ENCODE measurements around the gene ASTN2.

Gene ASTN2

GRCh38 chr9:116547729-116548426, 867.0 kb downstream of the ASTN2 start:
- TF ChIP-seq Cebpa-rat (IDR thresholded peaks at IDR 0.05), result no peak
- Histone ChIP-seq H4K20me1 (no peaks in the 10 kb centered on the region; a peak in 2 of 22 replicates), H3K27me3 (no peaks in the 10 kb centered on the region), H3K9me3 (replicated peaks in 1 of 11) (no peaks in the 10 kb centered on the region), H3K4me3 (no peak overlapping the region), H3K4me2 (peak overlapping the region; percentile 53 to 79 (median 66); a peak in 19 of 22 replicates), H3K9ac (peak overlapping the region in 3 of 11 experiments; percentile 18 to 40 (median 21); a peak in 2 of 22 replicates), H3K27ac (peak overlapping the region in 8 of 11 experiments; percentile 38 to 85 (median 78); a peak in 15 of 22 replicates), H3K36me3 (no peaks in the 10 kb centered on the region), H3K4me1 (peaks cover 45 to 80% (median 68%) of the 10 kb centered on the region in 10 experiments)

- no peaks in the 10 kb centered on the region for H3K9me3 ChIP-seq (replicated peaks in 1 of 11)
- H4K20me1 ChIP-seq, result no peaks in the 10 kb centered on the region; a peak in 2 of 22 replicates
- H3K4me3 ChIP-seq, result no peak overlapping the region
- peak overlapping the region in 5 of 11 experiments; percentile 7 to 79 (median 66); a peak in 8 of 22 replicates for H3K4me2 ChIP-seq
- peaks cover 45 to 80% (median 68%) of the 10 kb centered on the region in 10 experiments for H3K4me1 ChIP-seq
- no peaks in the 10 kb centered on the region for H3K36me3 ChIP-seq
- no peaks in the 10 kb centered on the region for H3K27me3 ChIP-seq
- H3K9ac ChIP-seq, result no peak overlapping the region
- H3K27ac ChIP-seq, result peak overlapping the region in 4 of 11 experiments; percentile 67 to 85 (median 82); a peak in 7 of 22 replicates
- TF ChIP-seq Cebpa-rat (IDR thresholded peaks at IDR 0.05), result no peak
Measured at GRCh38 chr9:116546711-116547581, 867.9 kb downstream of the ASTN2 start.

- no peak for TF ChIP-seq Cebpa-rat (IDR thresholded peaks at IDR 0.05)
- Histone ChIP-seq H4K20me1 (no peaks in the 10 kb centered on the region; a peak in 1 of 22 replicates), H3K27ac (peak overlapping the region in 6 of 11 experiments; percentile 2 to 52 (median 28); a peak in 6 of 22 replicates), H3K4me1 (peaks cover 34 to 68% (median 57%) of the 10 kb centered on the region in 10 experiments), H3K36me3 (no peaks in the 10 kb centered on the region), H3K4me3 (no peak overlapping the region), H3K9ac (no peak overlapping the region), H3K9me3 (replicated peaks in 1 of 11) (no peaks in the 10 kb centered on the region), H3K27me3 (no peaks in the 10 kb centered on the region), H3K4me2 (peak overlapping the region in 10 of 11 experiments; percentile 21 to 64 (median 46); a peak in 18 of 22 replicates)
Measured at GRCh38 chr9:116544896-116545295, 870.0 kb downstream of the ASTN2 start.

GRCh38 chr9:116543731-116544400, 871.0 kb downstream of the ASTN2 start:
- H3K36me3 ChIP-seq, result no peaks in the 10 kb centered on the region
- H3K4me1 ChIP-seq, result peaks cover 24 to 59% (median 46%) of the 10 kb centered on the region in 10 experiments
- no peak overlapping the region for H3K27ac ChIP-seq
- H3K9me3 ChIP-seq (replicated peaks in 1 of 11), result no peaks in the 10 kb centered on the region
- H3K27me3 ChIP-seq, result no peaks in the 10 kb centered on the region
- TF ChIP-seq Cebpa-rat (IDR thresholded peaks at IDR 0.05), result no peak
- no peak overlapping the region for H3K9ac ChIP-seq
- H3K4me2 ChIP-seq, result peak overlapping the region in 8 of 11 experiments; percentile 32 to 54 (median 46); a peak in 8 of 22 replicates
- H3K4me3 ChIP-seq, result no peak overlapping the region
- H4K20me1 ChIP-seq, result no peaks in the 10 kb centered on the region; a peak in 1 of 22 replicates

- Histone ChIP-seq H3K9ac (no peak overlapping the region), H3K36me3 (no peaks in the 10 kb centered on the region), H3K4me1 (peaks cover 11 to 34% (median 26%) of the 10 kb centered on the region in 10 experiments; a peak in 17 of 20 replicates), H3K4me2 (no peak overlapping the region), H3K27me3 (no peaks in the 10 kb centered on the region), H3K27ac (no peak overlapping the region), H3K9me3 (replicated peaks in 1 of 11) (peaks cover 0 to 17% (median 9%) of the 10 kb centered on the region in 11 experiments; a peak in 13 of 22 replicates), H3K4me3 (no peak overlapping the region), H4K20me1 (no peaks in the 10 kb centered on the region)
- TF ChIP-seq Cebpa-rat (IDR thresholded peaks at IDR 0.05), result no peak
Measured at GRCh38 chr9:116541402-116541801, 873.5 kb downstream of the ASTN2 start.

GRCh38 chr9:116539549-116539948, 875.3 kb downstream of the ASTN2 start:
- TF ChIP-seq Cebpa-rat (IDR thresholded peaks at IDR 0.05), result no peak
- Histone ChIP-seq H3K36me3 (no peaks in the 10 kb centered on the region), H3K9me3 (replicated peaks in 1 of 11) (peaks cover 0 to 17% (median 11%) of the 10 kb centered on the region in 11 experiments; a peak in 13 of 22 replicates)

GRCh38 chr9:116525611-116526010, 889.2 kb downstream of the ASTN2 start:
- H3K4me2 ChIP-seq, result no peak overlapping the region
- no peak overlapping the region for H3K27ac ChIP-seq
- H4K20me1 ChIP-seq, result no peaks in the 10 kb centered on the region
- no peaks in the 10 kb centered on the region for H3K36me3 ChIP-seq
- H3K4me3 ChIP-seq, result no peak overlapping the region
- H3K9ac ChIP-seq, result no peak overlapping the region
- no peak for TF ChIP-seq Cebpa-rat (IDR thresholded peaks at IDR 0.05)
- no peaks in the 10 kb centered on the region for H3K4me1 ChIP-seq
- no peaks in the 10 kb centered on the region for H3K27me3 ChIP-seq
- peaks cover 10 to 29% (median 16%) of the 10 kb centered on the region in 11 experiments; a peak in 20 of 22 replicates for H3K9me3 ChIP-seq (replicated peaks in 1 of 11)

More at GRCh38 chr9:116539549-116539948, 875.3 kb downstream of the ASTN2 start:
- Histone ChIP-seq H3K27me3 (no peaks in the 10 kb centered on the region), H3K4me1 (peaks cover 1 to 19% (median 14%) of the 10 kb centered on the region in 10 experiments; a peak in 14 of 20 replicates), H3K4me2 (no peak overlapping the region), H3K27ac (no peak overlapping the region), H3K9ac (no peak overlapping the region), H3K4me3 (no peak overlapping the region), H4K20me1 (no peaks in the 10 kb centered on the region)

- Histone ChIP-seq H3K4me2 (no peak overlapping the region), H3K4me1 (no peaks in the 10 kb centered on the region), H3K27ac (no peak overlapping the region), H4K20me1 (no peaks in the 10 kb centered on the region), H3K36me3 (no peaks in the 10 kb centered on the region), H3K9ac (no peak overlapping the region), H3K4me3 (no peak overlapping the region), H3K27me3 (no peaks in the 10 kb centered on the region), H3K9me3 (replicated peaks in 1 of 11) (peaks cover 10 to 29% (median 16%) of the 10 kb centered on the region in 11 experiments; a peak in 20 of 22 replicates)
- no peak for TF ChIP-seq Cebpa-rat (IDR thresholded peaks at IDR 0.05)
Measured at GRCh38 chr9:116524778-116525470, 889.9 kb downstream of the ASTN2 start.

Data from BLaER1 treated with 17β-estradiol and CSF1 and Interleukin-3, amounts not matched to agents 10 nM and 100 nM (cell line).